Measurements from ENCODE around the gene TUBB4B.

TUBB4B gene

GRCh38 chr9:137240841-137241489 is at the start of gene TUBB4B:
TSS of gene TUBB4B (plus strand) at chr9:137241287. CDS start at chr9:137241361, 74 bp downstream.
- DNase-seq: peak; percentile 97 to 100

GRCh38 chr9:137191691-137192447 is 49.2 kb upstream of the TUBB4B start:
- no peak for DNase-seq

- no peak for DNase-seq
These were observed 48.7 kb upstream of the TUBB4B start for GRCh38 chr9:137192448-137192780.

- DNase-seq: no peak
These were observed 48.2 kb upstream of the TUBB4B start for GRCh38 chr9:137192859-137193258.

- DNase-seq: no peak
These were observed 47.3 kb upstream of the TUBB4B start for GRCh38 chr9:137193771-137194170.

- DNase-seq: no peak
These were observed 46.7 kb upstream of the TUBB4B start for GRCh38 chr9:137194388-137194787.

- DNase-seq: no peak
These were observed 46.2 kb upstream of the TUBB4B start for GRCh38 chr9:137194909-137195308.

- no peak for DNase-seq
These were observed 45.4 kb upstream of the TUBB4B start for GRCh38 chr9:137195525-137196220.

- DNase-seq: no peak
These were observed 42.8 kb upstream of the TUBB4B start for GRCh38 chr9:137198051-137198901.

GRCh38 chr9:137198902-137199283 is 42.2 kb upstream of the TUBB4B start:
- DNase-seq: no peak

- no peak for DNase-seq
These were observed 41.5 kb upstream of the TUBB4B start for GRCh38 chr9:137199411-137200121.

GRCh38 chr9:137200311-137201204 is 40.5 kb upstream of the TUBB4B start, which contains the start of gene TPRN:
TSS of gene TPRN (minus strand) at chr9:137200741. CDS start at chr9:137200711, 30 bp downstream.
- DNase-seq: peak; percentile 85 to 99

- DNase-seq: no peak
These were observed 39.8 kb upstream of the TUBB4B start for GRCh38 chr9:137201205-137201868.

GRCh38 chr9:137202966-137203365 is 38.1 kb upstream of the TUBB4B start:
- DNase-seq: no peak

- DNase-seq: no peak
These were observed 36.4 kb upstream of the TUBB4B start for GRCh38 chr9:137204731-137205125.

- peak; percentile 69 to 89 for DNase-seq
These were observed 35.7 kb upstream of the TUBB4B start, which contains the start of the genes NDOR1 and TMEM203 for GRCh38 chr9:137205126-137206069. TSS of gene NDOR1 (plus strand) at chr9:137205700. CDS start at chr9:137205778, 78 bp downstream. TSS of gene TMEM203 (minus strand) at chr9:137205648. CDS start at chr9:137205414, 234 bp downstream.

- no peak for DNase-seq
These were observed 34.5 kb upstream of the TUBB4B start for GRCh38 chr9:137206602-137207001.

- no peak for DNase-seq
These were observed 29.6 kb upstream of the TUBB4B start for GRCh38 chr9:137211532-137211931.

- no peak for DNase-seq
These were observed 28.6 kb upstream of the TUBB4B start for GRCh38 chr9:137212520-137212919.
